Activated T-cell treated with anti-CD3 and anti-CD28 coated beads, Interleukin-2, amount 50 U/mL, for 48 hours (primary cell): ENCODE measurements around the gene COL4A3.
A peak's percentile ranks its signal among the peaks of the same experiment; 100 is the strongest.
"Not testable (repeated sequence)": the region's sequence is repeated elsewhere in the genome, so short reads cannot be mapped to it uniquely, and the experiment has no call there.

Experiments used
- DNase-seq, 2 experiments: peaks; one replicate each; pipeline ENCODE4 v3.0.0-alpha.2; 2020

Gene COL4A3

DNA sequence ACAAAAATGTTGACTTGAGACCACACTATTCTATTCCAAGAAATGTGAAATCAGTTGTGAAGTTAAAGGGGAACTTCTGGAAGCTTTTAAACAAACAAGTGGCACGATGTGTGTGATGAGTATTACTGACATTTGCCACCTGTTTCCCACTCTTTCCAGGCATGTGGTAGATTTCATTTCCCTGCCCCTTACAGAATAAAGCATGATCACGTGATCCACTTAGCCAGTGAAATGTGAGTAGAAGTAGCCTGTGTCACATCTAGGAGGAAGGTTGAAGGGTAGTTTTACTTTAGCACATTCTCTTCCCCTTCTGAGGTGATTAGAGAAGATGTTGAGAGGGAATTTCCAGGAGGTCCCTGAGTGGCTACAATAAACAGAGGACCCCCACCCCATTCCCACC is 4.3 kb upstream of the COL4A3 start:
- DNase-seq: no peak

DNA sequence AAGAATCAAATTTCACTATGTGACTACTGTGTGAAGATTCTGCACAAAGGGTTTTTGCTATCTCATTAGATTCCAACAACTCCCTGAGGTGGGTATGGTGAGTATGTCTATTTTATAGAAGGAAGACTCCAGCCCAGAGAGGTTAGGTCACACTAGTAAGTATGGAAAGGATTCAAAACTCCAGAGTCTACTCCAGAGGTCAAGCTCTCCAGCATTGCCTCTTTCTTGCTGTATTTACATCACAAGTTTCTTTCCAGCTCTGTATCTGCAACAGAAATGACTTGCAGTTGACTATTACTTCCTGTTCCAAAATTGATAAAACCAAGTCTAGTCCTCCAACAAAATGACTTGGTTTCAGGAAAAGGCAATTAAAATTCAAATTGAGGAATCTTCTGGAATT is 2.5 kb upstream of the COL4A3 start:
- no peak for DNase-seq

- DNase-seq: no peak
Measured at GRCh38 chr2:227163485-227163997, 883 bp upstream of the COL4A3 start.

DNA sequence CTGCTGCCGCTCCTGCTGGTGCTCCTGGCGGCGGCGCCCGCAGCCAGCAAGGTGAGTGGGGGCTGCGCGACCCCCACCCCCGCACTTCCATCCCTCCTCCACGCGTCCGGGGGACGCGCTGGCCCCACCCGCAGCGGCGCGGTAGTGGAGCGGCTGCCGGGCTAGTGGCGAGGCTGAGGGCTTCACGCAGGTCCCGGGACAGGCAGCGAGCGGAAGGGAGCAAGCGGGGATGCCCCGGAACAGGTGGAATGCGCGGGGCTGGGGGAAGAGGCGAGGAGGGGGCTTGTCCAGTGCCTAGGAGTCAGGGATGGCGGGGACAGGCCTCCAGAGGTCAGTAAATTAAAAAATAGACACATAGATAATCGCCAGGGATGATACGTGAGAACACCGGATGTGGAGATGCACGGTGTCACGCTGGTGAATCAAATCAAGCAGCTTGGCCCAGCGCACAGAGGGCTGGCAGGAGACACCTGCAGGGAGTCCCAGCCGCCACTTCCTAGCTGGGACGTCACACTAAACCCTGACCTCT is 403 bp downstream of the COL4A3 start:
- DNase-seq: peak; percentile 46 to 54

DNA sequence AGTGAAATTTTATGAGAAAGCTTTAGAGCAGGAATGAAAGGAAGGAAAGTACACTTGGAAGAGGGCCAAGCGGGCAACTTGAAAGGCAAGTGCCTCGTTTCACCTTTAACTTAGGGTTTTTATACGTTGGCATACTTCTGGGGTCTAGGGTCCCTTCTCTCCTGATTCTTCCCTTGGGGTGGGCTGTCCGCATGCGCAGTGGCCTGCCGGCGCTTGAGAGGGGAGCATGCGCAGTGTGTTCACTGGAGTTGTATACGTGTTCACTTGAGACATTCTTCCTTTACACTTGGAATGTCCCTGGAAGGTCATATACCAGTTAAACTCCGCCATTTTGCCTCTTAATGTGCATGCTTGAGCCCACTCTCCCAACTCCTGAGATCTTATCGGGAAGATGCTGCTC is 7.4 kb downstream of the COL4A3 start:
- DNase-seq: not testable (repeated sequence)

DNA sequence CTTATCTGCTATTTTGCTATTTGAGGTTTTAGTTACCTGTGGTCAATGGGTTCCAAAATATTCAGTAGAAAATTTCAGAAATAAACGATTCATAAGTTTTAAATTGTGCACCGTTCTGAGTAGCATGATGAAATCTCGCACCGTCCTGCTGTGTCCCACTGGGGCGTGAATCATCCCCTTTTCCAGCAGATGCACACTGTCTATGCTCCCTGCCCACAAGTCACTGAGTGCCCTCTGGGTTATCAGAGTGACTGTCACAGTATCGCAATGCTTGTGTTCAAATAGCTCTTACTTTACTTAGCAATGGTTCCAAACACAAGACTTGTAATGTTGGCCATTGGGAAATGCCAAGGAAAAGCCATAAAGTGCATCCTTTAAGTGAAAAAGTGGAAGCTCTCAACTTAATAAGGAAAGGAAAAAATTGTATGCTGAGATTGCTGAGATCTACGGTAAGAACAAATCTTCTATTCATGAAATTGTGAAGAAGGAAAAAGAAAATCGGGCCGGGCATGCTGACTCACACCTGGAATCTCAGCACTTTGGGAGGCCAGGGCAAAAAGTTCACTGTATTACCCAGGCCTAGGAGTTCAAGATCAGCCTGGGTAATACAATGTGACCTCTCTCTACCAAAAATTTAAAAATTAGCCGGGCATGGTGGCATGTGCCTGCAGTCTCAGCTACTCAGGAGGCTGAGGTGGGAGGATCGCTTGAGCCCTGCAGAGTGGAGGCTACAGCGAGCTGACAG is 13.3 kb downstream of the COL4A3 start:
- DNase-seq: no peak

DNA sequence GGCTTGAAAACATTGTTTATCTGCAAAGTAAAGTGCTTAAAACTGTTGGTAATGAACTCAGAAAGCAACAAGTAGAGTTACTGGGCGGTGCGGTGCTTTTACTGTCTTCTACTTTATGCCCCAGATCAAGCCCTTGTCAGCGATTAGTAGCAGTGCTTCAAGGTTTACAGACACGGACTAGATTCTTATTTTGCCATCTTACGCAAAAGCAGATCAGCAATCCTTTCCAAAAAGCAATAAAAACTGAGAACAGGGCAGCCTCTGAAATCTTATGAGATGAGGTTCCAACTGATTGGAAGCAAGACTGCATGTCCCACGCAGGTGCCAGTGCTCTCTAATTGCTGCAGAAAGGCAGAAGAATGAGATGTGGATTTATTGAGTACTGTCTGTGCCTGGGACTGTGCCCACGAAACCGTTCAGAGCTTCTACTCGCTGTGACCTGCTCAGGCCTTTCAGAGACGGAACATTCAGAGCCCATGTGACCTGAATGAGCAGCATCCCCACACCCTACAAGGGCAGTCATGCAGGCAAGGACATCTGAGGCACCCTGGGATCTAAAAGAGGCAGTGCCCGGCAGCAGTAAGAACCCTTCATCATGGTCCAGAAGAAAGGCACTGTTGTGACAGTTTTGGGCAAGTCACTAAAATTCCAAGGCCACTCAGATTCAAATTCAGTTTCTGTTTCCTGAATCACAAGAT is 15.7 kb downstream of the COL4A3 start:
- DNase-seq: no peak

DNA sequence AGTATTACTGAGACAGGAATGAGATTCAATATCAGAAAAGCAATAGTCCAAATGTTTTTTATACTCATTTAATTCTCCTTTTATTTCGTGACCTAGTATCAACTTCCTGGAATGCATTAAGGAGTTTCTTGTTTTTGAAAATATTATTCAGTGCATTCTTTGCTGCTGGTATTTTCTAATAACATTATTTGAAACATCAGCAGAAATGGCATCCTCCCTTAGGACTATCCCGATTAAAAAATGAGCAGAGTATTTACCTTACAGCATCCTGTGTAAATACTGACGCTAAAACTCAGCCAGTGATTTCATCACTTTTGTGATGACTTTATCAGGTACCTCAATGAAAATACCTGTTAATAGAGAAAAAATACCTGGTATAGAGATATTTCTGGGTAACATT is 16.3 kb downstream of the COL4A3 start:
- DNase-seq: no peak

GRCh38 chr2:227182765-227183164 is 18.3 kb downstream of the COL4A3 start:
- no peak for DNase-seq

GRCh38 chr2:227183657-227184367 is 19.4 kb downstream of the COL4A3 start:
- DNase-seq: no peak

DNA sequence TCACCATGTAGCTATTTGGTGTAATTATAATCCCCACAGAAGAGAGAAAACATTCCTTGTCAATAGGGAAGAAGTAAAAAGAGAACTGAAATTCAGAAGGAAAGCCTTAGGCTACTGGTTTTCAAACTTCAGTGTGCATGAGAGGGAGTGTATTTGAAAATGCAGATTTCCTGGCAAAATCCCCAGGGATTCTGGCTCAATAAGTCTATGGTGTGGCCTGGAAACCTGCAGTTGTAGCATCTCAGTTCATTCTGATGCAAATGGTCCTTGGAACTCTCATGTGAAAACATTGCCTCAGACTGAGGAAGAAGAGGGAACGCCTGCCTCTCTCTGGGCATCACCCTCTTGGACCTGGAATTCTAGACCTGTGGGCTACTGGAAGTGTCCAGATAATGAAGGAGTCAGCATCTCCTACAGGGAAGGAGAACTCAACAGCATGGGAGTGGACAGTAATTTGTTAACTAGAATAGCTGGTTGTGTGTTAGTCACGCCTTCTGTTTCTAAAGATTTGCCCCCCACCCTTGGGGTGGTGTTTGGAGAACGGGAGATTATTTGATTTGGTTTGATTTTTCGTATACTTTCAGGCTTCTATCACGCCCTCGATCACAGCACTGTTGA is 21.3 kb downstream of the COL4A3 start:
- DNase-seq: no peak

DNA sequence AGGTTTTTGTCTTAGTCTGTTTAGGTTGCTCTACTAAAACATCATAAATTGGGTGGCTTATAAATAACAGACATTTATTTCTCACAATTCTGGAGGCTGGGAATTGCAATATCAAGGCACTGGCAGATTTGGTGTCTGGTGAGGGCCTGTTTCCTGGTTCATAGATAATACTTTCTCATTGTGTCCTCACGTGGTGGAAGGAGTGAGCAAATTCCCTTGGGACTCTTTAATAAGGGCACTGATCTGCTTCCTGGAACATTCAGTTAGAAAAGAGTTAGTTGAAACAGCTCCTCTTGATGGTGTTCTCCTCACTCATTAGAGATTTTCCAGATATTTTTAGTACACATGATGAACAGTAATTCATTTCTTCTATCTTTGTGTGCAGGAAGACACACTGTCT is 22.3 kb downstream of the COL4A3 start:
- no peak for DNase-seq

DNA sequence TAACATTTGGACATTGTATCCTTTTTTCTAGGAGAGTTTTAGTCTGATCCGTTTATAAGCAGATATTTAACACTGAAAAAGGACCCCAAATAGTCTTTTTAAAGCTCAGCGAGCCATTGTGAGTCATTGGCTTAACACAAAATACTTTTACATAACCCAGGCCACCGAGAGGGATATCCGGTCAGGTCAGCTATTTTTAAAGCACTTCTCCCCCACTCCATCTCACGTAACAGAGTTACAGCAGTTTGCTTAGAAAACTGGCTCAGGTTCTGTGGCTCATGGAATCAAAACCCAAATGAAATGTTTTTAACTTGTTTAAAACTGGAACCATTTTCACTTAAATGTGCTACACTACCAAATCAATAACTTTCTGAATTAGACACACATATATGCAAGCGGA is 23.9 kb downstream of the COL4A3 start:
- DNase-seq: no peak

- no peak for DNase-seq
Measured at GRCh38 chr2:227191367-227191766, 26.9 kb downstream of the COL4A3 start.

DNA sequence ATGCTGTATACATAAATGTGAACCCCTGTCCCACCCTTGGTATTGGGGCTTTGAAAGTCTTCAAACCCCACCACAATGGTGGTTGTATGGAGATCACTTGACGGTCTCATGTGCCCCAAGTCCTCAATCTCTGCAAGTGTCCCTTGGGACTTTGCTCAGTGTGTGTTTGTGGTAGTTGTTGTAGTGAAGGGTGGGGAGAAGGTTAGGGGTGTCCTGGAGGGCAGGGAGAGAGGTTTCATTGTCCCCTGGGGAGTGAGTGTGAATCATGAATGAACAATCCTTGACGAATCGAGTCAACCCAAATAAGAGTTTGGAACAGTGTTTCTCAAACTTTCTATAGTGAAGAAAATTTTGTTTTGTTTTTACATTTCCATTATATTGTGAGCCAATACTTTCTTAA is 28.1 kb downstream of the COL4A3 start:
- no peak for DNase-seq

DNA sequence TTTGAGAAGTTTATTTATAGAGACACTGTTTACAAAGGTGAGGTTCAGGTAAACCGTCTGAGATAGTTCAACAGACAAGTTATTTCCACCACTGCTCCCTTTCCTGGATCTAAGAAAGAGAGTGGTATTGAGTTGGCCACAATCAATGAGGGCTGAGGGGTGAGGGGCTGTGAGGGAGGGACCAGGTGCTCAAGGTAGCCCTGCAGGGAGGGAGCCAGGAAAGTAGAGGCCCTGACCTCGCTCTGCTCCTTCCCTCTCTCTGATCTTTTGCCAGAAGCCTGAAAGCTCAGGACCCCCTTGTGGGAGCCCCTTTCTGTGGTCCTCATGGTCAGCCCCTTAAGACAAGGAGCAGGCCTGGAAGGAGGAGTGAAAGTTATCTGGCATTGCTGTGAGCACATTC is 29.8 kb downstream of the COL4A3 start:
- no peak for DNase-seq

- DNase-seq: no peak
Measured at GRCh38 chr2:227198866-227199265, 34.4 kb downstream of the COL4A3 start.

- no peak for DNase-seq
Measured at GRCh38 chr2:227201771-227202170, 37.3 kb downstream of the COL4A3 start.

GRCh38 chr2:227204452-227204851 is 40.0 kb downstream of the COL4A3 start:
- DNase-seq: no peak

DNA sequence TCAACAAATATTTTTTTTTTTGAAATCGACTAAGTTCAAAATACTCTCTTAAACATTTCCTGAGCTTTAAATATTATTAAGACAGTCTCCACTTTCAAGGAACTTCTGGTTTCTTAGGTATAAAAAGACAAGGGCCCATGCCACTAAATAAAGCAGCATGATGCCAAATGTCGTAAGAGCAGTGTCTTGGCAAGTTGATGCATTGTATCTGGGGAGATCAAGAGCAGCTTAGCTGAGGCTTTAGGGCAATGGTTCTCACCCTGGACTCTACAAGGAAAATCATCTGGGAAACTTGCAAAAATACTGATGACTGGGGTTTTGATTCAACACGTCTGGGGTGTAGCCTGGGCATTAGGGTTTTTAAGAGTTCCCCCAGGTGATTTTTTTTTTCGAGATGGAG is 41.3 kb downstream of the COL4A3 start:
- no peak for DNase-seq

- DNase-seq: no peak
Measured at GRCh38 chr2:227206406-227206805, 42.0 kb downstream of the COL4A3 start.

DNA sequence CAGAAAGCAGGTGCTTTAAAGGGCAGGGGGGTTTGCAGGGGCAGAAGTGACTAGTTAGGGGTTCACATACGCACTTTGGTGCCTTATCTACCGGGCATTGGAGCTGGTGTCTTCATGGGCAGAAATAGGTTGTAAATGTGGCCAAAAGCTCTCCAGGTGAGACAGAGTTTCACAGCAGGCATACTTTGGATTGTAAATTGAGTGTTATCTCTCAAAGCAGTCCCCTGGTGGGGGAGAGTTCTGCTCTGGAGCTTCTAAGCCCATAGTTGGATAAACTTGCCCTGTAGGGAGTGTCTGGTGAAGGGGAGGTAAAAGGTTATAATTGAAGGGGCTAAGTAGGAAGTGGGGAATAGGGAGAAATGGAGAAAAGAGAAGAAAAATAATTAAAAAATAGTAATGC is 43.1 kb downstream of the COL4A3 start:
- DNase-seq: no peak

GRCh38 chr2:227214622-227215041 is 50.2 kb downstream of the COL4A3 start:
- DNase-seq: no peak
